PC-9 (cell line): Measurements from ENCODE around the gene GOLGA6C. TPM values are rescaled to one million over a fixed set of nuclear protein-coding genes. Genes with fewer than 3 reads are reported as not detected.
"Not testable (repeated sequence)": the region's sequence is repeated elsewhere in the genome, so short reads cannot be mapped to it uniquely, and the experiment has no call there.

Source experiments
- BruUV-seq: library from RNA; stranded (reverse); fragments of 400-500 nt; replicated peaks from 2 replicates; lab custom pipeline; 2021; lab: Mats Ljungman, UMichigan
- CTCF ChIA-PET: fragments of 300-600 bp; sonication (Branson Sonifier 250); formaldehyde crosslinking; loops from one replicate; lab custom pipeline; 2022; ENCODE audit warnings: antibody characterized with exemption; lab: Charles Lee
- POLR2A ChIA-PET: fragments of 300-600 bp; sonication (Branson Sonifier 250); formaldehyde crosslinking; loops from one replicate; lab custom pipeline; 2022; ENCODE audit warnings: antibody characterized with exemption; ENCODE audit not compliant: unreplicated experiment; lab: Charles Lee
- DNase-seq, 2 experiments: peaks; one replicate each; pipeline versions ENCODE4 v3.0.0 to v3.0.0-alpha.2; 2015 to 2022; ENCODE audit warnings: mixed read lengths in 1 of 2
- H2AFZ ChIP-seq: fragments of 200-600 bp; sonication (generic); 2 replicates; pipeline ENCODE4 v1.8.1; 2017; ENCODE audit warnings: antibody characterized with exemption
- H3F3A ChIP-seq: fragments of 200-600 bp; sonication (generic); 2 replicates; pipeline ENCODE4 v1.8.1; 2017; ENCODE audit warnings: antibody characterized with exemption, mild to moderate bottlenecking, low read depth; ENCODE audit not compliant: insufficient read depth
- H3K27ac ChIP-seq: fragments of 200-600 bp; sonication (generic); 2 replicates; pipeline ENCODE4 v1.6.1; 2016; ENCODE audit warnings: mixed run types
- H3K27me3 ChIP-seq: fragments of 200-600 bp; sonication (generic); 2 replicates; pipeline ENCODE4 v1.6.1; 2016; ENCODE audit warnings: low read depth, mixed run types; ENCODE audit not compliant: insufficient read depth
- H3K36me3 ChIP-seq: fragments of 200-600 bp; sonication (generic); 2 replicates; pipeline ENCODE4 v1.6.1; 2016; ENCODE audit warnings: low read depth, mixed run types
- H3K4me1 ChIP-seq: fragments of 200-600 bp; sonication (generic); replicated peaks from 2 replicates; pipeline ENCODE4 v1.6.1; 2016; ENCODE audit warnings: mixed run types; ENCODE audit not compliant: insufficient read depth
- H3K4me2 ChIP-seq: fragments of 200-600 bp; sonication (generic); 2 replicates; pipeline ENCODE4 v1.6.1; 2017; ENCODE audit warnings: mixed run types
- H3K4me3 ChIP-seq: fragments of 200-600 bp; sonication (generic); 2 replicates; pipeline ENCODE4 v1.6.1; 2016; ENCODE audit warnings: mixed run types
- H3K79me2 ChIP-seq: fragments of 200-600 bp; sonication (generic); 2 replicates; pipeline ENCODE4 v1.6.1; 2017; ENCODE audit warnings: low read depth, mixed run types
- H3K9me2 ChIP-seq: fragments of 200-600 bp; sonication (generic); 2 replicates; pipeline ENCODE4 v1.8.1; 2017; ENCODE audit warnings: mild to moderate bottlenecking; ENCODE audit not compliant: insufficient read depth
- H3K9me3 ChIP-seq: fragments of 200-600 bp; sonication (generic); 2 replicates; pipeline ENCODE4 v1.8.1; 2016; ENCODE audit warnings: low read depth; ENCODE audit not compliant: insufficient read depth
- H4K20me1 ChIP-seq: fragments of 200-600 bp; sonication (generic); 2 replicates; pipeline ENCODE4 v1.8.1; 2017; ENCODE audit not compliant: insufficient read depth
- CTCF ChIP-seq: fragments of 200-600 bp; sonication (generic); conservative IDR thresholded peaks from 2 replicates; pipeline ENCODE4 v1.6.1; 2017; ENCODE audit warnings: mixed run types, antibody characterized with exemption, mild to moderate bottlenecking, moderate library complexity
- EZH2 ChIP-seq: fragments of 200-600 bp; sonication (generic); IDR thresholded peaks from 2 replicates; pipeline ENCODE4 v1.8.0; 2017; ENCODE audit warnings: antibody characterized with exemption, low read depth
- intact Hi-C: fragments of 100-400 bp; cut with micrococcal nuclease; formaldehyde crosslinking; loops from one replicate; pipeline ENCODE4 v1.10.0; 2022; ENCODE audit not compliant: unreplicated experiment
- total RNA-seq: library from RNA; stranded (reverse); gene quantifications from 2 replicates; pipeline ENCODE4 v1.2.3, GENCODE V29; 2021

The GOLGA6C gene
- total RNA-seq, 1 experiment from 2014 or later = not detected

GRCh38 chr15:75302318-75302717 is 44.2 kb downstream of the GOLGA6C start:
- TF ChIP-seq EZH2 = no peak
- TF ChIP-seq CTCF = no peak
- intact Hi-C loops = no loop called here
- Histone ChIP-seq H3K27me3 (peaks cover 6% of the 10 kb centered on the region), H3K9me3 (no peaks in the 10 kb centered on the region), H3K27ac (no peak overlapping the region), H2AFZ (no peak overlapping the region), H3K4me2 (no peak overlapping the region), H3K9me2 (no peaks in the 10 kb centered on the region), H3K79me2 (no peaks in the 10 kb centered on the region), H4K20me1 (no peaks in the 10 kb centered on the region), H3K4me3 (no peak overlapping the region), H3K4me1 (no peaks in the 10 kb centered on the region), H3F3A (no peaks in the 10 kb centered on the region), H3K36me3 (no peaks in the 10 kb centered on the region)
- DNase-seq = no peak
- ChIA-PET POLR2A (no interaction called here), CTCF (no interaction called here)
- no TSS peak for BruUV-seq

GRCh38 chr15:75302753-75303152 is 44.6 kb downstream of the GOLGA6C start:
- H3K9me3 ChIP-seq, H3K9me2 ChIP-seq, BruUV-seq, H4K20me1 ChIP-seq, CTCF ChIA-PET, H3K4me1 ChIP-seq, H3F3A ChIP-seq, H3K4me3 ChIP-seq, H3K27me3 ChIP-seq, H3K27ac ChIP-seq, H3K79me2 ChIP-seq, H3K36me3 ChIP-seq, DNase-seq, H2AFZ ChIP-seq, H3K4me2 ChIP-seq, intact Hi-C loops, POLR2A ChIA-PET: not testable (repeated sequence)

- H2AFZ ChIP-seq = no peak overlapping the region
- ChIA-PET CTCF (interaction anchor here (0.6 kb wide), 1 partner anchor 773 kb away, joined by 4 read pairs; no protein-coding TSS in a partner anchor), POLR2A (no interaction called here)
- no peak overlapping the region for H3K4me3 ChIP-seq
- BruUV-seq = no TSS peak
- H3K79me2 ChIP-seq = no peaks in the 10 kb centered on the region
- no peaks in the 10 kb centered on the region for H3F3A ChIP-seq
- TF ChIP-seq CTCF = no peak
- no peak for TF ChIP-seq EZH2
- peaks cover 6% of the 10 kb centered on the region for H3K27me3 ChIP-seq
- no peak overlapping the region for H3K4me2 ChIP-seq
- no peaks in the 10 kb centered on the region; the same call in 1 of the 2 replicates for H3K9me2 ChIP-seq
- H4K20me1 ChIP-seq = no peaks in the 10 kb centered on the region
- H3K9me3 ChIP-seq = no peaks in the 10 kb centered on the region
- H3K36me3 ChIP-seq = no peaks in the 10 kb centered on the region
- 0 out of 2 replicates have a peak, but pooled peaks cover 4% of the 10 kb centered on the region for H3K4me1 ChIP-seq
- intact Hi-C loops = no loop called here
- no peak for DNase-seq
- H3K27ac ChIP-seq = no peak overlapping the region
These were observed 48.1 kb downstream of the GOLGA6C start for GRCh38 chr15:75306188-75306587.
